Right lobe of liver (tissue), 6 donors: ENCODE measurements around the gene SPEM1. TPM values are rescaled to one million over a fixed set of nuclear protein-coding genes. Genes with fewer than 3 reads are reported as not detected.

ENCODE experiments used
- ATAC-seq, 4 donors: fragments of 200-7000 bp; cut with Tn5 transposase; one replicate each; pipeline ENCODE4 v1.9.1; 2020; ENCODE audit warnings: mild to moderate bottlenecking in 4 of 4, moderate library complexity in 4 of 4
- DNase-seq, 3 donors: peaks; one replicate each; pipeline ENCODE4 v3.0.0-alpha.2; 2020
- H3K27ac ChIP-seq, 3 donors: fragments of 200-600 bp; one replicate each; pipeline ENCODE4 v1.8.0; 2022
- H3K27me3 ChIP-seq, 2 donors: fragments of 200-600 bp; one replicate each; pipeline ENCODE4 v1.8.0; 2022
- H3K36me3 ChIP-seq, 4 donors: fragments of 200-600 bp; sonication (generic) in 1 of 4; one replicate each; pipeline versions ENCODE4 v1.5.1 to v1.8.0; 2017 to 2022; ENCODE audit warnings: control low read depth in 1 of 4
- H3K4me1 ChIP-seq, 4 donors: fragments of 200-600 bp; sonication (generic) in 1 of 4; one replicate each; pipeline versions ENCODE4 v1.5.1 to v1.8.0; 2017 to 2022; ENCODE audit warnings: control low read depth in 1 of 4
- H3K4me3 ChIP-seq, 3 donors: fragments of 200-600 bp; one replicate each; pipeline ENCODE4 v1.8.0; 2022
- H3K9me3 ChIP-seq, 4 donors: fragments of 200-600 bp; sonication (generic) in 1 of 4; one replicate each; pipeline versions ENCODE4 v1.5.1 to v1.8.0; 2017 to 2022; ENCODE audit warnings: control low read depth in 1 of 4
- POLR2A ChIP-seq: fragments of 450-650 bp; IDR thresholded peaks from one replicate; pipeline ENCODE4 v1.6.1; 2017; ENCODE audit warnings: antibody characterized with exemption, mild to moderate bottlenecking
- WGBS: methylation state at CpG from one replicate; pipeline ENCODE4 v1.1.6; 2018; ENCODE audit warnings: low coverage, low lambda C conversion rate; ENCODE audit not compliant: insufficient coverage; ENCODE audit errors: missing lambda C conversion rate; 5-methylcytosine and 5-hydroxymethylcytosine counted together
- intact Hi-C, 2 donors: fragments of 100-400 bp; cut with DNase I; formaldehyde crosslinking; loops; one replicate each; pipeline versions ENCODE4 v1.11.2 to v1.14.1; 2022
- total RNA-seq, 6 experiments: library from RNA; depleted of rRNA in 2 of 6; stranded (reverse); fragments of >200 nt in 2 of 6; fragmentation: NEBNext Ultra II Directional in 3 of 6; extraction: Animal tissue kit (Norgen Biotek cat#: 25700) in 3 of 6; gene quantifications; one replicate each; pipeline versions ENCODE4 v1.1.0 to v1.2.4, GENCODE V29; 2016 to 2023
- TF ChIP-seq, protein P1 (sequence below), 4 donors: fragments of 200-600 bp in 3 of 4; fragments of 450-650 bp in 1 of 4; IDR thresholded peaks; one replicate each; pipeline versions ENCODE4 v1.5.1 to v1.8.0; 2016 to 2022; ENCODE audit warnings: antibody characterized with exemption in 4 of 4, mild to moderate bottlenecking in 2 of 4
- donor health status: DM: no; HTN: yes; CAD: no.
- donor health status: DM: no; HTN: no; CAD: no.
- donor health status: DM: no; HTN: no; CAD: no.
- donor health status: DM: no; HTN: yes; CAD: no.
- donor health status: DM: no; HTN: yes; CAD: no.

SPEM1 gene
- total RNA-seq, 6 experiments from 2014 or later, result not detected

DNA sequence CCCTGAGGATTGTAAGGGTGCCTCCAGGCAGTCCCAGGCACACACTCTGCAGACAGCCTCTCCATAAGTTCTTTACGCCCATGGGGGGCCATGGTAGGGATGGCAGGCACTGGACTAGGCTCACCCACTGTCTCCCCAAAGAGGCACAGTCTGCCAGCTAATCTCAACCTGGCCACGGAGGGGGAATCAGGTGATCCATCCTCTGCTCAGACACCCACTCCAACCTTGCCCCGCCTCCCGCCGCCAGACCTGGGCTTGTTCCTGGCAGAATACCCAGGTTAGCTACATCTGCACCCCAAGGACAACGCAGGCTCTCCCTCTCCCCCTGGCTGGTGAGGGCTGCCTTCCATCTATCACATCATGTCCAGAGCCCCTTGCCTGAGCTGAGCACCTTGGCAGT, 11.3 kb upstream of the SPEM1 start:
- Histone ChIP-seq H3K4me3 (no peak overlapping the region), H3K27ac (no peak overlapping the region), H3K9me3 (no peaks in the 10 kb centered on the region), H3K27me3 (no peaks in the 10 kb centered on the region), H3K36me3 (no peaks in the 10 kb centered on the region), H3K4me1 (no peaks in the 10 kb centered on the region)
- intact Hi-C loops, result no loop called here
- no peak for ATAC-seq
- TF ChIP-seq, protein P1, sequence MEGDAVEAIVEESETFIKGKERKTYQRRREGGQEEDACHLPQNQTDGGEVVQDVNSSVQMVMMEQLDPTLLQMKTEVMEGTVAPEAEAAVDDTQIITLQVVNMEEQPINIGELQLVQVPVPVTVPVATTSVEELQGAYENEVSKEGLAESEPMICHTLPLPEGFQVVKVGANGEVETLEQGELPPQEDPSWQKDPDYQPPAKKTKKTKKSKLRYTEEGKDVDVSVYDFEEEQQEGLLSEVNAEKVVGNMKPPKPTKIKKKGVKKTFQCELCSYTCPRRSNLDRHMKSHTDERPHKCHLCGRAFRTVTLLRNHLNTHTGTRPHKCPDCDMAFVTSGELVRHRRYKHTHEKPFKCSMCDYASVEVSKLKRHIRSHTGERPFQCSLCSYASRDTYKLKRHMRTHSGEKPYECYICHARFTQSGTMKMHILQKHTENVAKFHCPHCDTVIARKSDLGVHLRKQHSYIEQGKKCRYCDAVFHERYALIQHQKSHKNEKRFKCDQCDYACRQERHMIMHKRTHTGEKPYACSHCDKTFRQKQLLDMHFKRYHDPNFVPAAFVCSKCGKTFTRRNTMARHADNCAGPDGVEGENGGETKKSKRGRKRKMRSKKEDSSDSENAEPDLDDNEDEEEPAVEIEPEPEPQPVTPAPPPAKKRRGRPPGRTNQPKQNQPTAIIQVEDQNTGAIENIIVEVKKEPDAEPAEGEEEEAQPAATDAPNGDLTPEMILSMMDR (IDR thresholded peaks at IDR 0.05), result no peak
- TF ChIP-seq POLR2A, result no peak
- no peak for DNase-seq
- WGBS, result 91% methylated on average over 5 of the region's 6 CpGs

- Histone ChIP-seq H3K4me1 (no peaks in the 10 kb centered on the region), H3K36me3 (no peaks in the 10 kb centered on the region), H3K9me3 (no peaks in the 10 kb centered on the region), H3K27me3 (no peaks in the 10 kb centered on the region), H3K27ac (no peak overlapping the region), H3K4me3 (no peak overlapping the region)
- TF ChIP-seq POLR2A, result no peak
- TF ChIP-seq, protein P1 (IDR thresholded peaks at IDR 0.05), result no peak
- WGBS, result 99% methylated on average over 6 of the region's 6 CpGs
- ATAC-seq (no peak), DNase-seq (no peak)
- intact Hi-C loops, result no loop called here
Measured at GRCh38 chr17:7409716-7410115, 10.4 kb upstream of the SPEM1 start.

DNA sequence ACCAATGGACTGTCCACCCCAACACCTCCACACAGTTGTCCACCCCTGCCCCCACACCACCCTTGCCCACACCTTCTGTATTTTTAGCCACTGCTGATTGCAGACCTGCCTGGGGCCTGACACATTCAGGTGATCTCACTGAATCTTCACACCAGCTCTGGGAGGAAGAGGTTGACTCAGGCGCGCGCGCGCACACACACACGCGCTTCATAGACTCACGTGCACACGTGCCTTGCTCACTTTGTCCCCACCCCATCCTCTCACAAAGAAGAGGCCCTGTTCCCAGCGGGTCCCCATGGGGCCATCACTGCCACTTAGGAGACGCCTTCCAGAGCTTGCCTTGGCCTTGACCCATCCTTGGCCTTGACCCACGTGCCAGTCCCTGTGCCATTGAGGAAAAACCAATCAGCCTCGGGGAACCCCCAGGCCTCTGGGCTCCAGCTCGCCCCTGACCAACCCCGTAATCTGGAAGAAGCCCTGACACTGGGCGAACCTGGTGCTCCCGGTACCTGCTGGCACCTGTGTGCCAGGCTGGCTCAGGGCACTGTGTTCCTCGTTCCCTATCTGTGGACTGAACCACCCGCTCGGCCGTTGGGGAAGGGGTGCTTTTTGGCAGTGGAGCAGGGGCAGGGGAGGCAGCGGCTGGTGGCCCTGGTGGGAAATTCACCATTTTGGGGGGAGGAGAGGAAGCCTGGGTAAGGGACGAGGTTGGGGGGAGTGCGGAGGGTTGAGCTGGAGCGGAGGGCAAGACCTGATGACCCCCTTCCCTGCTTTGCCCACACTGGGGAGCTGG, 9.3 kb upstream of the SPEM1 start:
- H3K27me3 ChIP-seq, result no peaks in the 10 kb centered on the region
- DNase-seq (no peak), ATAC-seq (no peak)
- WGBS, result 86% methylated on average over 17 of the region's 25 CpGs
- no peak overlapping the region for H3K27ac ChIP-seq
- H3K36me3 ChIP-seq, result no peaks in the 10 kb centered on the region
- no peaks in the 10 kb centered on the region for H3K4me1 ChIP-seq
- H3K4me3 ChIP-seq, result no peak overlapping the region
- H3K9me3 ChIP-seq, result no peaks in the 10 kb centered on the region
- no peak for TF ChIP-seq POLR2A
- TF ChIP-seq, protein P1 (IDR thresholded peaks at IDR 0.05), result no peak
- intact Hi-C loops, result no loop called here

- H3K27me3 ChIP-seq, result no peaks in the 10 kb centered on the region
- H3K4me3 ChIP-seq, result no peak overlapping the region
- H3K4me1 ChIP-seq, result no peaks in the 10 kb centered on the region
- no peak overlapping the region for H3K27ac ChIP-seq
- H3K36me3 ChIP-seq, result no peaks in the 10 kb centered on the region
- TF ChIP-seq, protein P1 (IDR thresholded peaks at IDR 0.05), result no peak
- TF ChIP-seq POLR2A, result no peak
- ATAC-seq, result no peak
- intact Hi-C loops, result no loop called here
- 100% methylated on average over 2 of the region's 8 CpGs for WGBS
- no peak for DNase-seq
- no peaks in the 10 kb centered on the region for H3K9me3 ChIP-seq
Measured at GRCh38 chr17:7411427-7411750, 8.7 kb upstream of the SPEM1 start.
